ENCODE results near the gene PPM1D.
"Not testable (repeated sequence)": the region's sequence is repeated elsewhere in the genome, so short reads cannot be mapped to it uniquely, and the experiment has no call there.

The PPM1D gene

DNA sequence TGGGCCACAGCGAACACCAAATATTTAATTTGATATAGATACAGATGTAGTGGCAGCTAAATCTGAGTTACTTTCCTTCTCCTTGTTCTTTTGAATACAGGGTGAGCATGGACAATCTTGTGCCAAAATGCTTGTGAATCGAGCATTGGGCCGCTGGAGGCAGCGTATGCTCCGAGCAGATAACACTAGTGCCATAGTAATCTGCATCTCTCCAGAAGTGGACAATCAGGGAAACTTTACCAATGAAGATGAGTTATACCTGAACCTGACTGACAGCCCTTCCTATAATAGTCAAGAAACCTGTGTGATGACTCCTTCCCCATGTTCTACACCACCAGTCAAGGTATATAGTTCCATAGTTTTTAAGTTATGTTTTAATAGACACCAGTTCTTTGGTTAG, 56.5 kb downstream of the PPM1D start:
- DNase-seq (ENCODE audit: low read depth): no peak
- TF ChIP-seq, protein P1, sequence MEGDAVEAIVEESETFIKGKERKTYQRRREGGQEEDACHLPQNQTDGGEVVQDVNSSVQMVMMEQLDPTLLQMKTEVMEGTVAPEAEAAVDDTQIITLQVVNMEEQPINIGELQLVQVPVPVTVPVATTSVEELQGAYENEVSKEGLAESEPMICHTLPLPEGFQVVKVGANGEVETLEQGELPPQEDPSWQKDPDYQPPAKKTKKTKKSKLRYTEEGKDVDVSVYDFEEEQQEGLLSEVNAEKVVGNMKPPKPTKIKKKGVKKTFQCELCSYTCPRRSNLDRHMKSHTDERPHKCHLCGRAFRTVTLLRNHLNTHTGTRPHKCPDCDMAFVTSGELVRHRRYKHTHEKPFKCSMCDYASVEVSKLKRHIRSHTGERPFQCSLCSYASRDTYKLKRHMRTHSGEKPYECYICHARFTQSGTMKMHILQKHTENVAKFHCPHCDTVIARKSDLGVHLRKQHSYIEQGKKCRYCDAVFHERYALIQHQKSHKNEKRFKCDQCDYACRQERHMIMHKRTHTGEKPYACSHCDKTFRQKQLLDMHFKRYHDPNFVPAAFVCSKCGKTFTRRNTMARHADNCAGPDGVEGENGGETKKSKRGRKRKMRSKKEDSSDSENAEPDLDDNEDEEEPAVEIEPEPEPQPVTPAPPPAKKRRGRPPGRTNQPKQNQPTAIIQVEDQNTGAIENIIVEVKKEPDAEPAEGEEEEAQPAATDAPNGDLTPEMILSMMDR (IDR thresholded peaks at IDR 0.05; ENCODE audit: control insufficient read depth, insufficient read depth, low read depth, low read length, missing control alignments): no peak
- no peak overlapping the region for H3K4me3 ChIP-seq (ENCODE audit: control insufficient read depth, low read depth, low read length)

DNA sequence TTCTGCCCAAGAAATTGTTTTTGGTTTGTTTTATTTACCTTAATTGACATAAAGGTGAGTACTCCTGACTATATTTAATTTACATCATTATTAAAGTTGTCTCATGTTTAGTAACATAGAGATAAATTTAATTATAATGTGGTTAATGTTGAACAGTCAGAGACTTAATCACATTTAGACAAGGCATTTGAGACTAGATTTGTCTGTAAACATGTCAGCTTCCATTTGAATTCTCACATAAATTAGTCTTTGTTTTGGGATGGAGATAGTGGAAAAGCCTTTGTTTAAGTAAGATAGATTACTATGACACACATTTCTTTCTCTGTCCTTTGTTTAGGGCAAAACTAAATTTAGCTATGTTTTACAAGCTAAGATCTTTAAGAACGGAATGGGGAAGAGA, 59.2 kb downstream of the PPM1D start:
- DNase-seq (ENCODE audit: low read depth): no peak
- no peak overlapping the region for H3K4me3 ChIP-seq (ENCODE audit: control insufficient read depth, low read depth, low read length)
- TF ChIP-seq, protein P1 (IDR thresholded peaks at IDR 0.05; ENCODE audit: control insufficient read depth, insufficient read depth, low read depth, low read length, missing control alignments): no peak

DNA sequence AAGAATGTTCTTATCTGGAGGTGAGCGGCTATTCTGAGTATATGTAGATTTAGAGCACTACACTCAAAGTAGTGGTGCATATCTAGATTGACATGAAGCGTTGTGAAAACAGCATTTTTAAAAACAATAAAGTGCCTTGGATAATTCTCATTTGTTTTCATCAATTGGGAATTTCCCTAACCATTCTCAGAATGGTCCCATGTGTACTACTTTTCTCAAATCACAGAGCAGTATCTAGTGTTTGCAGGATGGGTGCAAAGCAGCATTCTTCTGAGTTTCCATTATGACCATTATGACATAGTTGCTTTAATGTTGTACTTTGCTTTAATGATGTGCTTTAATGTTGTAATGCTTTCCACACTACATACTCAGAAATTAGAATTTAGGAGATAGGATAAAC, 61.5 kb downstream of the PPM1D start:
- TF ChIP-seq, protein P1 (IDR thresholded peaks at IDR 0.05; ENCODE audit: control insufficient read depth, insufficient read depth, low read depth, low read length, missing control alignments): no peak
- no peak overlapping the region for H3K4me3 ChIP-seq (ENCODE audit: control insufficient read depth, low read depth, low read length)
- no peak for DNase-seq (ENCODE audit: low read depth)

DNA sequence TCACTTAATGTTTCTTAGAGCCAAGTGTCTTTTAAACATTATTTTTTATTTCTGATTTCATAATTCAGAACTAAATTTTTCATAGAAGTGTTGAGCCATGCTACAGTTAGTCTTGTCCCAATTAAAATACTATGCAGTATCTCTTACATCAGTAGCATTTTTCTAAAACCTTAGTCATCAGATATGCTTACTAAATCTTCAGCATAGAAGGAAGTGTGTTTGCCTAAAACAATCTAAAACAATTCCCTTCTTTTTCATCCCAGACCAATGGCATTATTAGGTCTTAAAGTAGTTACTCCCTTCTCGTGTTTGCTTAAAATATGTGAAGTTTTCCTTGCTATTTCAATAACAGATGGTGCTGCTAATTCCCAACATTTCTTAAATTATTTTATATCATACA, 64.0 kb downstream of the PPM1D start:
- DNase-seq (ENCODE audit: low read depth): no peak
- TF ChIP-seq, protein P1 (IDR thresholded peaks at IDR 0.05; ENCODE audit: control insufficient read depth, insufficient read depth, low read depth, low read length, missing control alignments): no peak
- no peak overlapping the region for H3K4me3 ChIP-seq (ENCODE audit: control insufficient read depth, low read depth, low read length)

DNA sequence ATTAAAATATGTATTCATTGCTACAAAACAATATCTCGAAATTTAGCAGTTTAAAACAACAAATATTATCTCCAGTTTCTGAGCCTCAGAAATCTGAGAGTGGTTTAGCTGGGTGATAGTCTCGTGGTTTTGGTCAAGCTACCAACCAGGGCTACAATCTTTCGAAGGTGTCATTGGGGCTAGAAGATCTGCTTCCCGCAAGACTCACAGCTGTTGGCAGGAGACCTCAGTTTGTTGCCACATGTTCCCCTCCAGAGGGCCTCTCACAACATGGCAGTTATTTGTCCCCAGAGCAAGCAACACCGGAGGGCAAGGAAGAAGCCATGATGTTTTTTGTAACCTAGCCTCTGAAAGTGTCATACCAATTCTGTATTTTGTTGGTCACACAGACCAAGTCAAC, 65.6 kb downstream of the PPM1D start:
- no peak overlapping the region for H3K4me3 ChIP-seq (ENCODE audit: control insufficient read depth, low read depth, low read length)
- no peak for DNase-seq (ENCODE audit: low read depth)
- TF ChIP-seq, protein P1 (IDR thresholded peaks at IDR 0.05; ENCODE audit: control insufficient read depth, insufficient read depth, low read depth, low read length, missing control alignments): no peak

DNA sequence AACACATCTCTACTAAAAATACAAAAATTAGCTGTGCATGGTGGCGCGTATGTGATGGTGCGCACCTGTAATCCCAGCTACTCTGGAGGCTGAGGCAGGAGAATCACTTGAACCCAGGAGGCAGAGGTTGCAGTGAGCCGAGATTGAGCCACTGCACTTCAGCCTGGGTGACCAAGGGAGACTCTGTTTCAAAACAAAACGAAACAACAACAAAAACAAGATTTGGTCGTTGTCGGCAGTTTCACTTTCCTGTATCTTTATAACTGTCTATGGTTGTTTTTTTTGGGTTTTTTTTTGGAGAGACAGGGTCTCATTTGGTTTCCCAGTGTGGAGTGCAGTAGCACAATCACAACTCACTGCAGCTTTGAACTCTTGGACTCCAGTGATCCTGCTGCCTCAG, 68.7 kb downstream of the PPM1D start:
- H3K4me3 ChIP-seq (ENCODE audit: control insufficient read depth, low read depth, low read length); DNase-seq (ENCODE audit: low read depth): not testable (repeated sequence)

DNA sequence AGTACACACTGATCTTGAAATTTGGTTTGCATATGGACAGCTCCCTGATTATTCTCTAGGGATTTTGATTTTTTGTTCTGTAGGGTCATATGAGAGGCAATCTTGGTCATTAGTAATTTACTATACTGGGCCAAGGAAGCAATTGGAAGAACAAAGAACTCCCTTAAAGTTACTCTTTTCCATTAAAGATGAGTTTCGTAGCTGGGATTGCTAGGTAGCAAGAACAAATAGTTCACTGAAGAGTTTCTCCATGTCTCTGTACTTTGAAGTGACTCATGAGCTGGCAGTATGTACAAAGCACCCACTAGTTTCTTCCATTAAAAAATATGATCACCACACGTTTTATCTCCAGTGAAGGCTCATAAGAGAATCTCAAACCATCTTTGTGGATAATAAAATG, 71.5 kb downstream of the PPM1D start:
- DNase-seq (ENCODE audit: low read depth): no peak
- TF ChIP-seq, protein P1 (IDR thresholded peaks at IDR 0.05; ENCODE audit: control insufficient read depth, insufficient read depth, low read depth, low read length, missing control alignments): no peak
- no peak overlapping the region for H3K4me3 ChIP-seq (ENCODE audit: control insufficient read depth, low read depth, low read length)

DNA sequence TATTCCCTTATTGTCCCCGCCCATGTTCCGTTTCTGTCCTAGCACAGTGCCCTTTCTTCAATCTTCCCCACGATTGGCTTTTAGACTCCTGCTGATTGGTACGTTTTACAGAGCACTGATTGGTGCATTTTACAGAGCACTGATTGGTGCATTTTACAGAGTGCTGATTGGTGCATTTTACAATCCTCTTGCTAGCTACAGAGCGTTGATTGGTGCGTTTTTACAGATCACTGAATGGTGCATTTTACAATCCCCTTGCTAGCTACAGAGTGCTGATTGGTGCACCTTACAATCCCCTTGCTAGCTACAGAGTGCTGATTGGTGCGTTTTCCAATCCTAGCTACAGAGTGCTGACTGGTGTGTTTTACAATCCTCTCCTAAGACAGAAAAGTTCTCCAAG, 74.6 kb downstream of the PPM1D start:
- not testable (repeated sequence) for DNase-seq (ENCODE audit: low read depth)

More for the DNA sequence above, 74.6 kb downstream of the PPM1D start:
- H3K4me3 ChIP-seq (ENCODE audit: control insufficient read depth, low read depth, low read length): not testable (repeated sequence)
